ENCODE measurements around the gene CSRNP3.

DNA sequence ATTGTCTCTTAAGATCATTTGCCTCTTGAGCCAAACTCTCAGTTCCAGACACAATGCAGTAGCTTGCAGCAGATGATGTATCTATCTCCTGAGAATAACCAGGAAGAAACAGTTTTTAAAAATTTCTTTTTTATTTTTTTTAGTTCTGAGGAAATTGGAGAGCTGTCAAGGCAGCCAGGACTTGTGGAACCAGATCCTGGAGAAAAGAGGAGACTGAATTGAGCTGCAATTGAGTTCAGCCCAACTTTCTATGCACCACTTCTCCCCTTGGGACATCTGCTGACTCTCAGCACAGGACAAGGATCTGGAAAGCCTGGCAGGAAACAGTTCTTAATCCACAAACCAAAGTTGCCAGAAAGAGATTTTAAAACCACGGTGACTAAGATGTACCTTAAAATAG is 13.5 kb upstream of the CSRNP3 start:
- TF ChIP-seq, protein P1, sequence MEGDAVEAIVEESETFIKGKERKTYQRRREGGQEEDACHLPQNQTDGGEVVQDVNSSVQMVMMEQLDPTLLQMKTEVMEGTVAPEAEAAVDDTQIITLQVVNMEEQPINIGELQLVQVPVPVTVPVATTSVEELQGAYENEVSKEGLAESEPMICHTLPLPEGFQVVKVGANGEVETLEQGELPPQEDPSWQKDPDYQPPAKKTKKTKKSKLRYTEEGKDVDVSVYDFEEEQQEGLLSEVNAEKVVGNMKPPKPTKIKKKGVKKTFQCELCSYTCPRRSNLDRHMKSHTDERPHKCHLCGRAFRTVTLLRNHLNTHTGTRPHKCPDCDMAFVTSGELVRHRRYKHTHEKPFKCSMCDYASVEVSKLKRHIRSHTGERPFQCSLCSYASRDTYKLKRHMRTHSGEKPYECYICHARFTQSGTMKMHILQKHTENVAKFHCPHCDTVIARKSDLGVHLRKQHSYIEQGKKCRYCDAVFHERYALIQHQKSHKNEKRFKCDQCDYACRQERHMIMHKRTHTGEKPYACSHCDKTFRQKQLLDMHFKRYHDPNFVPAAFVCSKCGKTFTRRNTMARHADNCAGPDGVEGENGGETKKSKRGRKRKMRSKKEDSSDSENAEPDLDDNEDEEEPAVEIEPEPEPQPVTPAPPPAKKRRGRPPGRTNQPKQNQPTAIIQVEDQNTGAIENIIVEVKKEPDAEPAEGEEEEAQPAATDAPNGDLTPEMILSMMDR (IDR thresholded peaks at IDR 0.05) = no peak
- no peak for TF ChIP-seq POLR2A (IDR thresholded peaks at IDR 0.05)
